Neural cell (in vitro differentiated cells): ENCODE measurements around the gene LRRC42. TPM values are rescaled to one million over a fixed set of nuclear protein-coding genes. Genes with fewer than 3 reads are reported as not detected.

Experiments used
- H2AFZ ChIP-seq: fragments of 200-600, 300-800 bp; sonication (generic), shearing (Covaris generic); 2 replicates; pipeline ENCODE4 v1.6.0; 2014; ENCODE audit warnings: low read depth, mild to moderate bottlenecking, antibody characterized with exemption, low read length, moderate library complexity
- H3F3A ChIP-seq: fragments of 200-600 bp; shearing (Covaris generic); 2 replicates; pipeline ENCODE4 v1.6.1; 2016; ENCODE audit warnings: mild to moderate bottlenecking, moderate library complexity, mixed read lengths, antibody characterized with exemption, low read length; ENCODE audit not compliant: insufficient read depth, poor library complexity, severe bottlenecking
- H3K27ac ChIP-seq: fragments of 200-600, 300-800 bp; sonication (generic), shearing (Covaris generic); 2 replicates; pipeline ENCODE4 v1.5.1; 2014; ENCODE audit warnings: mild to moderate bottlenecking, low read length, moderate library complexity
- H3K27me3 ChIP-seq: fragments of 300-800, 200-600 bp; sonication (generic), shearing (Covaris generic); 2 replicates; pipeline ENCODE4 v1.6.0; 2014; ENCODE audit warnings: mild to moderate bottlenecking, low read depth, low read length, moderate library complexity; ENCODE audit not compliant: insufficient read depth
- H3K36me3 ChIP-seq: fragments of 300-800, 200-600 bp; sonication (generic), shearing (Covaris generic); 2 replicates; pipeline ENCODE4 v1.5.1; 2014; ENCODE audit warnings: mild to moderate bottlenecking, antibody characterized with exemption, low read length, moderate library complexity; ENCODE audit not compliant: insufficient read depth
- H3K4me2 ChIP-seq: fragments of 300-800, 200-600 bp; sonication (generic), shearing (Covaris generic); 2 replicates; pipeline ENCODE4 v1.6.0; 2014; ENCODE audit warnings: mild to moderate bottlenecking, low read length
- H3K4me3 ChIP-seq: fragments of 300-800, 200-600 bp; sonication (generic), shearing (Covaris generic); 2 replicates; pipeline ENCODE4 v1.5.1; 2014; ENCODE audit warnings: mild to moderate bottlenecking, low read length, moderate library complexity
- H3K79me2 ChIP-seq: fragments of 200-600 bp; shearing (Covaris generic); replicated peaks from 2 replicates; pipeline ENCODE4 v1.6.0; 2014; ENCODE audit warnings: mild to moderate bottlenecking, low read length, moderate library complexity; ENCODE audit not compliant: insufficient read depth
- H3K9ac ChIP-seq: fragments of 300-800, 200-600 bp; sonication (generic), shearing (Covaris generic); 2 replicates; pipeline ENCODE4 v1.6.1; 2016; ENCODE audit warnings: mild to moderate bottlenecking, low read length, mixed read lengths
- H3K9me2 ChIP-seq: fragments of 200-600 bp; shearing (Covaris generic); 2 replicates; pipeline ENCODE4 v1.6.1; 2016; ENCODE audit warnings: mild to moderate bottlenecking, low read length, mixed read lengths; ENCODE audit not compliant: insufficient read depth
- H3K9me3 ChIP-seq: fragments of 200-600, 300-800 bp; sonication (generic), shearing (Covaris generic); 2 replicates; pipeline ENCODE4 v1.6.1; 2016; ENCODE audit warnings: mild to moderate bottlenecking, mixed run types, low read length, moderate library complexity, mixed read lengths
- H4K20me1 ChIP-seq: fragments of 200-600 bp; shearing (Covaris generic); 2 replicates; pipeline ENCODE4 v1.6.1; 2016; ENCODE audit warnings: mild to moderate bottlenecking, mixed run types; ENCODE audit not compliant: insufficient read depth
- CTCF ChIP-seq: fragments of 450-650 bp; IDR thresholded peaks from 2 replicates; pipeline ENCODE4 v1.5.1; 2014; ENCODE audit warnings: antibody characterized with exemption, mild to moderate bottlenecking, moderate library complexity; ENCODE audit not compliant: poor library complexity, severe bottlenecking
- EP300 ChIP-seq: fragments of 450-650 bp; conservative IDR thresholded peaks from 2 replicates; pipeline ENCODE4 v1.6.1; 2014; ENCODE audit warnings: antibody characterized with exemption, mild to moderate bottlenecking, moderate library complexity; ENCODE audit not compliant: poor library complexity, severe bottlenecking
- EZH2 ChIP-seq: fragments of 200-600, 300-800 bp; shearing (Covaris generic), sonication (generic); IDR thresholded peaks from 2 replicates; pipeline ENCODE4 v1.6.1; 2014; ENCODE audit warnings: antibody characterized with exemption, low read length, borderline replicate concordance, mild to moderate bottlenecking; ENCODE audit not compliant: insufficient read depth, poor library complexity, severe bottlenecking
- MXI1 ChIP-seq: fragments of 450-650 bp; conservative IDR thresholded peaks from 2 replicates; pipeline ENCODE4 v1.6.1; 2014; ENCODE audit warnings: antibody characterized with exemption, mild to moderate bottlenecking; ENCODE audit not compliant: poor library complexity, severe bottlenecking
- POLR2AphosphoS5 ChIP-seq: IDR thresholded peaks from 2 replicates; pipeline ENCODE4 v1.6.1; 2012
- RAD21 ChIP-seq: fragments of 450-650 bp; conservative IDR thresholded peaks from 2 replicates; pipeline ENCODE4 v1.6.1; 2014; ENCODE audit warnings: antibody characterized with exemption, mild to moderate bottlenecking, moderate library complexity
- REST ChIP-seq: IDR thresholded peaks from 2 replicates; pipeline ENCODE4 v1.6.1; 2012; ENCODE audit warnings: borderline replicate concordance
- SMC3 ChIP-seq: fragments of 450-650 bp; conservative IDR thresholded peaks from 2 replicates; pipeline ENCODE4 v1.6.1; 2014; ENCODE audit warnings: antibody characterized with exemption, mild to moderate bottlenecking, moderate library complexity; ENCODE audit not compliant: poor library complexity
- TAF1 ChIP-seq: IDR thresholded peaks from 2 replicates; pipeline ENCODE4 v1.6.1; 2012; ENCODE audit warnings: low read depth
- polyA plus RNA-seq: library from polyadenylated mRNA; depleted of rRNA; stranded (reverse); fragments of >200 nt; gene quantifications from 2 replicates; pipeline ENCODE4 v1.2.3, GENCODE V29; 2014

The LRRC42 gene
- polyA plus RNA-seq, 1 donor from 2014 or later: 23.9 TPM

DNA sequence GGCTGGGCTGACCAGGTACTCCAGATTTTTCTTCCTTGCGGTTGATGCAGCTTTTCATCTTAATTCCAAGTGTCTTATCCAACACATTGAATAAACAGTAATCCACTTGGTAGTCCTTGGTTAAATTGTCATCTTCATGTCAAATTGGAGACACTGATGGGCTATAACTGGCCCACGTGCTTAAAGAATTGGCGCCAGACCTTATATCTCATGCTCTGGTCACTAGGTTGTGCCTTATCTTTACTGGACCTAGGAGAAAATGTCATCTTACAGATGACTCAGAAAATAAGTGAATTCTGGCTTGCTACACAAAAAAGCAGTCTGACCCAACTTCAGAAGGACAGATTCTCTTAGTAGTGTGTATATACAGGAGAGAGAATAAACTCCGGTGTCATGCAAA, 16.2 kb downstream of the LRRC42 start:
- no peak overlapping the region for H2AFZ ChIP-seq
- no peak for TF ChIP-seq CTCF
- no peak for TF ChIP-seq REST
- no peak for TF ChIP-seq SMC3
- TF ChIP-seq RAD21: no peak
- TF ChIP-seq EP300: no peak
- no peak for TF ChIP-seq EZH2
- no peak for TF ChIP-seq POLR2AphosphoS5
- no peak for TF ChIP-seq MXI1
- TF ChIP-seq TAF1: no peak
- H3K9me2 ChIP-seq: no peaks in the 10 kb centered on the region
- H3K27ac ChIP-seq: no peak overlapping the region
- no peaks in the 10 kb centered on the region for H3K9me3 ChIP-seq
- no peak overlapping the region for H3K9ac ChIP-seq
- no peaks in the 10 kb centered on the region for H3K27me3 ChIP-seq
- no peaks in the 10 kb centered on the region for H4K20me1 ChIP-seq
- no peak overlapping the region for H3K4me3 ChIP-seq
- H3K79me2 ChIP-seq: no peaks in the 10 kb centered on the region
- no peaks in the 10 kb centered on the region for H3F3A ChIP-seq
- no peaks in the 10 kb centered on the region for H3K36me3 ChIP-seq
- no peak overlapping the region for H3K4me2 ChIP-seq

DNA sequence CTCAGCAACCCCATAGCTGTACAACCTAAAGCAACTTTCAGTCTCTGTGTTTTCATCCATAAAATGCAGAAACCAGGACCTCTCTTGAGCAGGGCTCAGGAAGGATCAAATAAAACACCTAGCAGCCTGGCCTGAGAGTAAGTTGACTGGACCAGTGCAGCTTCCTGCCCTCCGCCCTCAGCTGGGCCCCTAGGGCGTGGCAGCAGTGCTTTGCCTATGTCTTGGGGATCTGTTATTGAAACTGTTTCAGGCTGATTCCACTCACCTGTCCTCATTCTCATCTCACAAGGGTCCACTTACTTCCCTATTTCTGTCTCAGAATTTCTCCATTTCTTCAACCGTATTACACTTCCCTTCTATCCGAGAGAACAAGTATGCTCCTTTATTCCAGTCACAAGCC, 17.3 kb downstream of the LRRC42 start:
- Histone ChIP-seq H3K79me2 (no peaks in the 10 kb centered on the region), H3K9me3 (no peaks in the 10 kb centered on the region), H3K36me3 (no peaks in the 10 kb centered on the region), H3K27ac (no peak overlapping the region), H4K20me1 (no peaks in the 10 kb centered on the region), H3K27me3 (no peaks in the 10 kb centered on the region), H3K9me2 (no peaks in the 10 kb centered on the region), H2AFZ (no peak overlapping the region), H3K9ac (no peak overlapping the region), H3K4me2 (no peak overlapping the region), H3F3A (no peaks in the 10 kb centered on the region), H3K4me3 (no peak overlapping the region)
- no peak for TF ChIP-seq MXI1
- no peak for TF ChIP-seq EP300
- TF ChIP-seq REST: no peak
- no peak for TF ChIP-seq TAF1
- TF ChIP-seq POLR2AphosphoS5: no peak
